Activated naive CD8-positive, alpha-beta T cell treated with anti-CD3 and anti-CD28 coated beads, Interleukin-2, amount 10 ng/mL, durations not matched to agents 7 days and 5 days (primary cell): ENCODE data around the gene TRPC1. TPM values are rescaled to one million over a fixed set of nuclear protein-coding genes. Genes with fewer than 3 reads are reported as not detected.

ENCODE experiments used
- ATAC-seq: fragments of 150-1000 bp; cut with Tn5 transposase; one replicate; pipeline ENCODE4 v1.10.0; 2021; ENCODE audit warnings: low read depth, moderate library complexity
- POLR2A ChIA-PET: fragments of 350-600 bp; sonication (Branson Sonifier 250); formaldehyde crosslinking; loops from one replicate; lab custom pipeline; 2021; ENCODE audit warnings: antibody characterized with exemption; lab: Charles Lee
- DNase-seq: peaks from one replicate; pipeline ENCODE4 v3.0.0; 2021
- H3K27ac Mint-ChIP-seq: one replicate; pipeline ENCODE4 v1.8.0; 2022; ENCODE audit warnings: mild to moderate bottlenecking, mixed read lengths
- H3K27me3 Mint-ChIP-seq: one replicate; pipeline ENCODE4 v1.8.0; 2022; ENCODE audit warnings: mild to moderate bottlenecking, moderate library complexity, mixed read lengths
- H3K36me3 Mint-ChIP-seq: one replicate; pipeline ENCODE4 v1.8.0; 2021; ENCODE audit warnings: mild to moderate bottlenecking, mixed read lengths
- H3K4me1 Mint-ChIP-seq: one replicate; pipeline ENCODE4 v1.8.0; 2021; ENCODE audit warnings: mixed read lengths
- H3K4me3 Mint-ChIP-seq: one replicate; pipeline ENCODE4 v1.8.0; 2022; ENCODE audit warnings: mild to moderate bottlenecking, moderate library complexity, mixed read lengths
- H3K9me3 Mint-ChIP-seq: one replicate; pipeline ENCODE4 v1.8.0; 2021; ENCODE audit warnings: mixed read lengths
- total RNA-seq, 2 experiments: library from RNA; stranded (reverse); gene quantifications; one replicate each; pipeline ENCODE4 v1.2.3, GENCODE V29; 2021

The TRPC1 gene
- total RNA-seq, 2 experiments from 2014 or later = 2.2 to 2.8 TPM

- Mint-ChIP-seq H3K9me3 (no peaks in the 10 kb centered on the region), H3K4me3 (no peak overlapping the region), H3K4me1 (no peaks in the 10 kb centered on the region), H3K27me3 (no peaks in the 10 kb centered on the region), H3K27ac (no peak overlapping the region), H3K36me3 (no peaks in the 10 kb centered on the region)
- ATAC-seq (no peak), DNase-seq (no peak)
- POLR2A ChIA-PET = no interaction called here
These were observed 55.8 kb downstream of the TRPC1 start for GRCh38 chr3:142779591-142779990.

- Mint-ChIP-seq H3K4me1 (no peaks in the 10 kb centered on the region), H3K36me3 (no peaks in the 10 kb centered on the region)
- ATAC-seq = no peak
These were observed 58.8 kb downstream of the TRPC1 start for GRCh38 chr3:142782616-142783015.

GRCh38 chr3:142784228-142784627 is 60.4 kb downstream of the TRPC1 start:
- POLR2A ChIA-PET = no interaction called here
- no peak for ATAC-seq
- no peak overlapping the region for H3K27ac Mint-ChIP-seq
- DNase-seq = no peak
- H3K4me3 Mint-ChIP-seq = no peak overlapping the region
- H3K36me3 Mint-ChIP-seq = no peaks in the 10 kb centered on the region
- no peaks in the 10 kb centered on the region for H3K27me3 Mint-ChIP-seq
- no peaks in the 10 kb centered on the region for H3K9me3 Mint-ChIP-seq
- no peaks in the 10 kb centered on the region for H3K4me1 Mint-ChIP-seq

More at GRCh38 chr3:142782616-142783015, 58.8 kb downstream of the TRPC1 start:
- POLR2A ChIA-PET = no interaction called here
- Mint-ChIP-seq H3K27me3 (no peaks in the 10 kb centered on the region), H3K9me3 (no peaks in the 10 kb centered on the region), H3K4me3 (no peak overlapping the region), H3K27ac (no peak overlapping the region)
- DNase-seq = no peak

- no peaks in the 10 kb centered on the region for H3K9me3 Mint-ChIP-seq
- peaks cover 3% of the 10 kb centered on the region for H3K27me3 Mint-ChIP-seq
- H3K4me1 Mint-ChIP-seq = no peaks in the 10 kb centered on the region
- H3K36me3 Mint-ChIP-seq = no peaks in the 10 kb centered on the region
- POLR2A ChIA-PET = no interaction called here
- ATAC-seq (no peak), DNase-seq (no peak)
- no peak overlapping the region for H3K4me3 Mint-ChIP-seq
- H3K27ac Mint-ChIP-seq = no peak overlapping the region
These were observed 62.2 kb downstream of the TRPC1 start for GRCh38 chr3:142785996-142786395.

GRCh38 chr3:142787719-142788118 is 63.9 kb downstream of the TRPC1 start:
- ATAC-seq = no peak
- Mint-ChIP-seq H3K27ac (no peak overlapping the region), H3K27me3 (peaks cover 3% of the 10 kb centered on the region), H3K36me3 (no peaks in the 10 kb centered on the region), H3K9me3 (no peaks in the 10 kb centered on the region), H3K4me1 (no peaks in the 10 kb centered on the region), H3K4me3 (no peak overlapping the region)
- DNase-seq = no peak
- POLR2A ChIA-PET = no interaction called here

GRCh38 chr3:142794508-142794907 is 70.7 kb downstream of the TRPC1 start:
- POLR2A ChIA-PET = no interaction called here
- DNase-seq = no peak
- no peak for ATAC-seq
- no peaks in the 10 kb centered on the region for H3K36me3 Mint-ChIP-seq
- H3K27ac Mint-ChIP-seq = no peak overlapping the region
- peaks cover 7% of the 10 kb centered on the region for H3K27me3 Mint-ChIP-seq
- no peak overlapping the region for H3K4me3 Mint-ChIP-seq
- no peaks in the 10 kb centered on the region for H3K9me3 Mint-ChIP-seq
- H3K4me1 Mint-ChIP-seq = no peaks in the 10 kb centered on the region

- H3K27me3 Mint-ChIP-seq = peaks cover 4% of the 10 kb centered on the region
- ATAC-seq (no peak), DNase-seq (no peak)
- no peak overlapping the region for H3K27ac Mint-ChIP-seq
- POLR2A ChIA-PET = no interaction called here
- H3K4me3 Mint-ChIP-seq = no peak overlapping the region
- H3K36me3 Mint-ChIP-seq = no peaks in the 10 kb centered on the region
- H3K4me1 Mint-ChIP-seq = no peaks in the 10 kb centered on the region
- no peaks in the 10 kb centered on the region for H3K9me3 Mint-ChIP-seq
These were observed 71.5 kb downstream of the TRPC1 start for GRCh38 chr3:142795332-142795731.

- peaks cover 4% of the 10 kb centered on the region for H3K27me3 Mint-ChIP-seq
- ATAC-seq (no peak), DNase-seq (no peak)
- no peak overlapping the region for H3K4me3 Mint-ChIP-seq
- H3K4me1 Mint-ChIP-seq = no peaks in the 10 kb centered on the region
- no peaks in the 10 kb centered on the region for H3K36me3 Mint-ChIP-seq
- no peaks in the 10 kb centered on the region for H3K9me3 Mint-ChIP-seq
- POLR2A ChIA-PET = no interaction called here
- no peak overlapping the region for H3K27ac Mint-ChIP-seq
These were observed 73.0 kb downstream of the TRPC1 start for GRCh38 chr3:142796823-142797222.

GRCh38 chr3:142801746-142802145 is 77.9 kb downstream of the TRPC1 start:
- DNase-seq = no peak
- Mint-ChIP-seq H3K9me3 (no peaks in the 10 kb centered on the region), H3K36me3 (no peaks in the 10 kb centered on the region), H3K27ac (no peak overlapping the region), H3K4me3 (no peak overlapping the region), H3K27me3 (peaks cover 2% of the 10 kb centered on the region), H3K4me1 (no peaks in the 10 kb centered on the region)
- no peak for ATAC-seq
- POLR2A ChIA-PET = no interaction called here

GRCh38 chr3:142802891-142803290 is 79.1 kb downstream of the TRPC1 start:
- H3K27ac Mint-ChIP-seq = no peak overlapping the region
- DNase-seq (no peak), ATAC-seq (no peak)
- peaks cover 2% of the 10 kb centered on the region for H3K27me3 Mint-ChIP-seq
- H3K9me3 Mint-ChIP-seq = no peaks in the 10 kb centered on the region
- no peak overlapping the region for H3K4me3 Mint-ChIP-seq
- H3K36me3 Mint-ChIP-seq = no peaks in the 10 kb centered on the region
- POLR2A ChIA-PET = no interaction called here
- H3K4me1 Mint-ChIP-seq = no peaks in the 10 kb centered on the region

GRCh38 chr3:142808103-142808917 is 84.5 kb downstream of the TRPC1 start:
- Mint-ChIP-seq H3K27me3 (peaks cover 2% of the 10 kb centered on the region), H3K9me3 (no peaks in the 10 kb centered on the region), H3K27ac (no peak overlapping the region), H3K36me3 (no peaks in the 10 kb centered on the region), H3K4me1 (no peaks in the 10 kb centered on the region), H3K4me3 (no peak overlapping the region)
- no peak for ATAC-seq
- POLR2A ChIA-PET = no interaction called here
- no peak for DNase-seq

GRCh38 chr3:142809259-142809658 is 85.4 kb downstream of the TRPC1 start:
- H3K9me3 Mint-ChIP-seq = no peaks in the 10 kb centered on the region
- DNase-seq (no peak), ATAC-seq (no peak)
- H3K36me3 Mint-ChIP-seq = no peaks in the 10 kb centered on the region
- H3K27me3 Mint-ChIP-seq = peaks cover 6% of the 10 kb centered on the region
- H3K27ac Mint-ChIP-seq = no peak overlapping the region
- no peaks in the 10 kb centered on the region for H3K4me1 Mint-ChIP-seq
- POLR2A ChIA-PET = no interaction called here
- no peak overlapping the region for H3K4me3 Mint-ChIP-seq

GRCh38 chr3:142815803-142816202 is 92.0 kb downstream of the TRPC1 start:
- H3K4me3 Mint-ChIP-seq = no peak overlapping the region
- no peak for ATAC-seq

GRCh38 chr3:142817356-142817755 is 93.5 kb downstream of the TRPC1 start:
- H3K9me3 Mint-ChIP-seq = no peaks in the 10 kb centered on the region
- no peak overlapping the region for H3K27ac Mint-ChIP-seq
- no peak overlapping the region for H3K4me3 Mint-ChIP-seq
- POLR2A ChIA-PET = no interaction called here
- no peaks in the 10 kb centered on the region for H3K36me3 Mint-ChIP-seq
- H3K27me3 Mint-ChIP-seq = peaks cover 24% of the 10 kb centered on the region
- no peaks in the 10 kb centered on the region for H3K4me1 Mint-ChIP-seq
- no peak for DNase-seq
- no peak for ATAC-seq

More at GRCh38 chr3:142815803-142816202, 92.0 kb downstream of the TRPC1 start:
- Mint-ChIP-seq H3K27ac (no peak overlapping the region), H3K27me3 (peaks cover 26% of the 10 kb centered on the region), H3K9me3 (no peaks in the 10 kb centered on the region), H3K4me1 (no peaks in the 10 kb centered on the region), H3K36me3 (no peaks in the 10 kb centered on the region)
- DNase-seq = no peak
- POLR2A ChIA-PET = no interaction called here
